Liver (tissue), 3 donors: ENCODE data around the gene ZNF710.

ENCODE experiments used
- CTCF ChIP-seq: fragments of 150-350 bp; IDR thresholded peaks from 2 replicates; pipeline ENCODE4 v1.5.1; 2017; ENCODE audit warnings: improper control_type of control experiment, low read depth, low read length; ENCODE audit not compliant: missing input control
- FOXA2 ChIP-seq: IDR thresholded peaks from 2 replicates; pipeline ENCODE4 v1.6.1; 2016; ENCODE audit warnings: antibody characterized with exemption
- GABPA ChIP-seq, 2 donors: IDR thresholded peaks in 1 of 2; conservative IDR thresholded peaks in 1 of 2; 2 replicates each; pipeline ENCODE4 v1.6.1; 2016; ENCODE audit warnings: antibody characterized with exemption in 2 of 2, mild to moderate bottlenecking in 1 of 2, moderate library complexity in 1 of 2
- JUND ChIP-seq, 2 donors: IDR thresholded peaks; 2 replicates each; pipeline ENCODE4 v1.6.1; 2016; ENCODE audit warnings: antibody characterized with exemption in 2 of 2
- MAX ChIP-seq: IDR thresholded peaks from 2 replicates; pipeline ENCODE4 v1.6.1; 2016; ENCODE audit warnings: antibody characterized with exemption
- RAD21 ChIP-seq, 2 donors: IDR thresholded peaks; 2 replicates each; pipeline ENCODE4 v1.6.1; 2016; ENCODE audit warnings: antibody characterized with exemption in 2 of 2, mild to moderate bottlenecking in 2 of 2
- REST ChIP-seq: IDR thresholded peaks from 2 replicates; pipeline ENCODE4 v1.6.1; 2016; ENCODE audit warnings: antibody characterized with exemption, mild to moderate bottlenecking
- RXRA ChIP-seq, 2 donors: IDR thresholded peaks; 2 replicates each; pipeline ENCODE4 v1.6.1; 2017 to 2018; ENCODE audit warnings: antibody characterized with exemption in 2 of 2, mild to moderate bottlenecking in 1 of 2
- ZBTB33 ChIP-seq: IDR thresholded peaks from 2 replicates; pipeline ENCODE4 v1.6.1; 2016; ENCODE audit warnings: antibody characterized with exemption
- TF ChIP-seq, protein P1 (sequence below): IDR thresholded peaks from 2 replicates; pipeline ENCODE4 v1.6.1; 2016; ENCODE audit warnings: antibody characterized with exemption
- donor health status: healthy.
- donor health status: healthy.

DNA sequence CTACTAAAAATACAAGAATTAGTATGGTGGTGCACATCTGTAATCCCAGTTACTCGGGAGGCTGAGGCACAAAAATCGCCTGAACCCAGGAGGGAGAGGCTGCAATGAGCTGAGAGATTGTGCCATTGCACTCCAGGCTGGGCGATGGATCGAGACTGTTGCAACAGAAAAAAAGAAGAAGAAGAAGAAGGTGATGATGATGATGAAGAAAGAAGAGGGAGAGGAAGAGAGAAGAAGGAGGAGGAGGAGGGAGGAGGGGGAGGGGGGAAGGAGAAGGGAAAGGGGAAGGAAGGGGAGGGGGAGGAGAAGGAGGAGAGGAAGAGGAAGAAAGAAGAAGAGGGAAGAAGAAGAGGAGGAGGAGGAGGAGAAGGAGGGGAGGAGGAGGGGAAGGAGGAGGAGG, 33.2 kb upstream of the ZNF710 start:
- TF ChIP-seq GABPA (IDR thresholded peaks at IDR 0.05 in 1 of 2, conservative IDR thresholded peaks at IDR 0.05 in 1 of 2) (no peak), CTCF (no peak), JUND (IDR thresholded peaks at IDR 0.05) (no peak), ZBTB33 (no peak), FOXA2 (no peak), MAX (no peak), RAD21 (IDR thresholded peaks at IDR 0.05) (no peak), RXRA (IDR thresholded peaks at IDR 0.05) (no peak), REST (no peak)
- TF ChIP-seq, protein P1, sequence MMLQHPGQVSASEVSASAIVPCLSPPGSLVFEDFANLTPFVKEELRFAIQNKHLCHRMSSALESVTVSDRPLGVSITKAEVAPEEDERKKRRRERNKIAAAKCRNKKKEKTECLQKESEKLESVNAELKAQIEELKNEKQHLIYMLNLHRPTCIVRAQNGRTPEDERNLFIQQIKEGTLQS, result no peak
